ENCODE data around the gene SENP2.
"Not testable (repeated sequence)": the region's sequence is repeated elsewhere in the genome, so short reads cannot be mapped to it uniquely, and the experiment has no call there.

SENP2 gene

DNA sequence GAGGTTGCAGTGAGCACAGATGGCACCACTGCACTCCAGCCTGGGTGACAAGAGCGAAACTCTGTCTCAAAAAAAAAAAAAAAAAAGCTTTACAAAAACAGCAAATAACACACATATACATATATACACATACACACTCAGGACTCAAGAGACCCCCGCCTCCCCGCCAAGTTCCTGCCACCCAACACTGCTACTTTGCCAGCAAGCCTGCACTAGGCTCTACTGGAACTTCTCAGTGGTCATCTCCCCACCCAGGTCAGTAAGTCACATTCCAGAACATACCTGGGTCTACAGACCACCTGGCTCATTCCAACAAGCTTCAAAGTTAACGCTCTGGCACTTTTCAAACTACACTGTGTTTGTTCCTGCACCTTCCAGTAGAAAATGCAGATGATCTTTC lies 62.3 kb downstream of the SENP2 start:
- DNase-seq = no peak

DNA sequence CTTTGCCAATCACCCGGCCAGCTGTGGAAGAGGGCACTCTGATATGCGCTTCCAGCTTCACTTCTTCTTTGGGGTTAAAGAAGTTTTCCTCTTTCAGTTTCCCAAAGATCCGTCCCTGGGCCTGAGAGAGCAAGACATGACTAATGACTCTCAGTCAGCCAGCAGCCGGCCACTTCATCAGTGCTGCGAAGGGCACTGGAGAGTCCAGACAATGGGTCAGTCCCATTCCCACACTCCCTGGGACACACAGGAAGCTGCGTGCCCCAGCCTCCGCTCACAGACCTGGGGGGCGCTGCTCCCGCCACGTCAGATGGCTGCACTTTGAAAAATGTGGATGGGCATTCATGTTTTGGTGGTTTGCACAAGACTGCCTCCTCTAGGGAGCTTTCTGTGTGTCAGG lies 63.3 kb downstream of the SENP2 start:
- DNase-seq = no peak

DNA sequence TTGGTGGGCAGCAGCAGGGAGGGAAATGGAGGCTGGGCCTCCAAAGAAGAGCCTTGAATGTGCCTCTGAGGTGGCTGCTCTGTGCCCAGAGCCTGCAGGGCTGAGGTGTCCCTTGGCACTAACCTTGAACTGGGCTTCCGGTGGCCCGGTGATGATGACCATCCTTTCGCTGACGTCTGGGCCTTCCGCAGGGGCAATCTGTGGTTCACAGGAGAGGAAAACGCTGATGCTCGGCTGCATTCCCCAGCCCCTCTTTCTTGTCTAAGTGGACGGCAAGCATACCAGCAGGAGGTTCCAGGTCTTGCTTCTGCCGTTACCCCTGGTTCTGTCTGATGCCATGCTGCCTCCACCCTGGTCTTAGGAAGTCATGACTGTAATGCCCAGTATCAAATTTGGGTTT lies 65.9 kb downstream of the SENP2 start:
- DNase-seq = no peak

DNA sequence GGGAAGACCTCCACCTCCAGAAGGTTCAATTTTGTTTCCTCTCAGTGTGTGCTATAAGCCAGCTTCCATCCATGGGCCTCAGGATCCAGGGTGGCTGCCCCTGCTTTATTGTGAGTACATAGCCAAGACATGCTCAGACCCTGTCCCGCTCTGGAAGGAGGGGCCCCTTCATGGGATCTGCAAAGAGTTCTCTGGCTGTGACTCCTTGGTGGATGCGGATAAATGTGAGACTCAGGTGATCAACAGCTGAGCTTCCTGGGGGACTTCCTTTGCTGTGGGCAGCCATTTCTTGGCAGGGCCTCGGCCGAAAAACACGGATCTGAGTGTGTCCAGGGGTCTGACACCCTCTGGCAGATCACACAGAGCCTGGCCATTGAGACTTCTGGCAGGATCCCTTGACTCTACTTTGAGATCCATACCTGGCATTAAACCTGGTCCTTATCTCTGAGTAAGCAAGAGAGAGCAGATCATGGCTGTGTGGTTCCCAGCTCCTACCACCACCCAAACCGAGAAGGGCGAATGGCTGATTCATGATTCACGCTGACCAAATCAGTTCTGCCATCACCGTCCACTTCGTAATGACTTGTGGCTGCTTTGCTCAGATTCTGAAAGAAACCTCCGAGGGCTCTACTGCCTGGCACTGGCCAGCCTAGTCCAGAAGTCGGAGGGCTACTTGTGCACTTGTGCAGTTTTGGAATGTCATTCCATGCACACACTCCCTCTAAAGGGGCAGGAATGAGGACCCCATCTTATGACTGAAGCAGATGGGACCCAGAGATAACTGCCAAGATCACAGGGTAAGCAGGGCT lies 68.1 kb downstream of the SENP2 start:
- no peak for DNase-seq

DNA sequence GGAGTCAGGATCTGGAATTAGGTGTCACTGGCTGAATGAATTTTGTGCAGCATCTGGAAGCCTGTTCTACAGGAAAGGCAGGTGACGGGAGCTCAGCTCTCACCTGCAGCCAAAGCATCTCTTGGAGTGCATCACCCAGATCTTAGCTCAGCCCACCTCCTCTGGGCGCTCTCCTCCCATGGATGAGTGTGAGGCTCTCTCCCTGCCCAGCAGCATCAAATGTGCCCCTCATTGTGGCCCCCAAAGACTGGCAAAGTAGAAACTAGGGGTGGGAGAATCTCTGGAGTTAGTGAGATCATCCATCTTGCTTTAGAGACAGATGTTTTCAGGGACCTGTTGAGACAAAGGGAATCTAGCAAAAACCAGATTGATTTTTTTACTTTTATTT lies 68.7 kb downstream of the SENP2 start:
- no peak for DNase-seq

DNA sequence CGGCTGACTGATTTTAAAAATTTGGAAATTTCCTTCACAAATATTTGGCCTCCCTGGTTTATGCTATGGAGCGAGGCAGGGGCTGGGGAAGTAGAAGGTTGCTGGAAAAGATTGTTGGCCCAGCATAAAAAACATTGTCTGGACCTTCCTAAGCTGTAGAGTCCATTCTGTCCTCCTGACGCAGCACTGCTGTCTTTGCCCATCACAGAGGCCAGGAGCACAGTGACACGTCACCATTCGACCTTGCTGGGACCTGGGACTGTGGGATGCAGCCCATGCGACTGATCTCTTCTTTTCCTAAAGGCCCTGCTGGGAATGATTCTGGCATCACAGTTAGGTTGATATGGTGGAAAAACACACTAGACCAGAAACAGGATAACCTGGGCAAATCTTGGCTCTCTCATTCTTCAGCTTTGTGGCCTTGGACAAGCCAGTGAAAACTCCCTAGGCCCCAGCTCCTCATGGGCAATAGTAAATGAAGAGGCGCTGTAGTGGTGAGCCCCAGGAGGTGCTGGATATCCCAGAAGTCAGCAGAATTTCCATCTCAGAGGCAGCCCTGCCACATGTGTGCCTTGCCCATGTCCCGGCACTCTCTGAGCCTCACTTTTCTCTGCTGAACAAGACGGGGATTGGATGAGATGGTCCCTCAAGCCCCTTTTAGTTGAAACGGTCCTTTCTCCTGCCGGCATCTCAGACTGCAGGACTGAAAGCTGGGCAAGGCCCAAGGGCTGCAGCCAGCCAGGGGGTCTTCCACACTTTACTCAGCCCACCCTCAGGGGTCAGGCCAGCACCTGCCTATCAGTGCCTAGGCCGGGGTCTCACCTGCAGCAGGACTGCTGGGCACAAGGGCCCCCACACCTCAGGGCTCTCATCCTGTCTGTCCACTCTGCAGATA lies 69.6 kb downstream of the SENP2 start:
- no peak for DNase-seq

DNA sequence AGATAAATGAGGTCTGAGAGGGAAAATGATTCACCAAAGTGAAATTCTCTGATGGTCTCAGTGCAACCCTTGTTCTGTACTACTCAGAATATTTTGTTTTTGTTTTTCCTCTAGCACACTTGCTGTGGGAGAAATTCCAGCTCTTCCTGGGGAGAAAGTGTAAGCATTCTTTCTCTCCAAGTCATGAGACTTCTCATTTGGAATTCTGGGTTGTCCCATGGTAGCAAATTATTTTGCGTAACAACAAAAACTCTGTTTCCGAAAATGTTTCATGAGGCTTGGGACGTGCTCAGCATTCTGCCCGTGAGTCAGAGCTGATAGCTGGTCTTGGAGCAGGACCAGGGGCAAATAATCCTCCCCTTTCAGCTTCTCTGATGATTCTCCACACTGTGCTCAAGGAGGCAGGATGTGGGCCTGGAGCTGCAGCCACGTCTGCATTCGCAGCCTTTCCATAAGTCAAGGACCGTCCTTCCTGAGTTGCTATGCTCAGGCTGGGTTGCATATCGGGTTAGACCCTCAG lies 70.3 kb downstream of the SENP2 start:
- DNase-seq = no peak

DNA sequence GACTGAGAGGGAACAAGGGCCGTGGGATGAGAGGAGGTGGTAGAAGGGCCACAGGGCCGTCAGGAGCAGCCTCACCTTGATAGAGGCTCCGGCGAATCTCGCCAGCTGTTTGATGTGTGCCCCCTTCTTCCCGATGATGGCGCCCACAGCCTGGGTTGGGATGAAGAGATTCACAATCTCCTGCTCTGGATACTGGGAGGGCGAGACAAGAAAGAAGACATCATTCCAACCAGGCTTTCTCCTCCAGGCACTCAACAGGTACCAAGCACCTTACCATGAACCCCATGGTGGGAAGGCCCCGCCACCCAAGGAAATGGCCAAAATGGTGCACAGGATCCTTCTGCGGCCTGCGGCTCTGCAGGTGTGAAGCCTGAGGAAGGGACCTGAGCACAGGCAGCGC lies 71.1 kb downstream of the SENP2 start:
- no peak for DNase-seq

DNA sequence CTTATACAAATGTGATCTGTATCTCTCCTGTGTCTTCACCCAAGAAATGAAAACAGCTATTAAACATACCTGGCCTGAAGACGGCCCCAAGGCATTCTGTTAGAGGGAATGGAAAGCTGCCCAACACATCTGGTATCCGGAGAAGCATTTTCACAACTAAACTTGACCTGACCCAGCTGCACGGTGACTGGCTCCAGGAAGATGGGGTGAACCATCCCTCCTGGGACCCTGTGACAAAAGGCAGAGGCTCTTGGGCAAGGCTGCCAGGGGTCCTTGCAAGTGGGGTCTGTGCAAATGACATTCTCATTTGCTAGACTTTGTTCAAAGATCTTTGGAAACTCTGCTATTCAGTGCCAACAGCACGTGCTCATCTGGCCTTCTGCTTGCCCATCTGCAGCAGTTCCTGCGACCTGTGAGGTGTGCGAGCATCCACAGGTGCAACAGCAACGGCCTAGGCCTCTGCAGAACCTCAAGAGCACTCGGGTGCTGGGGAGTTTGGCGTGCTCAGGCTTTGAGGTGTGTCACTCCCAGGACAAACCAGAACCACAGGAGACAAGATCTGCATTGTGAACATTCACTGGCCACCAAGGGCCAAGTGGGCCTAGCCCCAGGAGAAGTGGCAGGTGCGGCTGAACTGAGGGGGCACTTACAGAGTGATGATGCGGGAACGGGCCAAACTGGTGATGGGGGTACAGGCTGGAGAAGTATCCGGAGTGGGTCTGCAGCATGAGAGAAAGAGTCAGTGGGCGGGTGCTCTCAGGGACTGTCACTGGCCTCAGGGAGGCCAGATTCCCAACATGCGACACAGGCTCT lies 71.8 kb downstream of the SENP2 start:
- no peak for DNase-seq

DNA sequence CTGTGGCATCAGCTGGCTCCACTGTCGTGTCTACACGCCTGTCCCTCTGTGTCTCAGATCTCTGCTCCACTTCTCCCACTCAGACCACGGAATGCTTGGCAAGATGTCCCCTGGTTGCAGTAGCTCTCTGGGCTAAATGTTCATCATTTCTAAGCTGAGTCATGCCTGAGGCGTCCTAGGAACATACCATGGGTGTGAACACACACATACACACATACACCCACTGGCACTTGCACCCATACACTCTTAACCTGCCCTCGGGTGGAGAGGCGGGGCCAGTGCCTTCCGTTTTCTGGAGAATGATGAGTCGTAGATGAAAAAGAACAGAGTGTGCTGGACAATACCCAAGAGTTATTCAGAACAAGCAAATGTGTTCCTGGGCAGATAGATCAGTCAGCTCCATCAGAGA lies 72.4 kb downstream of the SENP2 start:
- no peak for DNase-seq

DNA sequence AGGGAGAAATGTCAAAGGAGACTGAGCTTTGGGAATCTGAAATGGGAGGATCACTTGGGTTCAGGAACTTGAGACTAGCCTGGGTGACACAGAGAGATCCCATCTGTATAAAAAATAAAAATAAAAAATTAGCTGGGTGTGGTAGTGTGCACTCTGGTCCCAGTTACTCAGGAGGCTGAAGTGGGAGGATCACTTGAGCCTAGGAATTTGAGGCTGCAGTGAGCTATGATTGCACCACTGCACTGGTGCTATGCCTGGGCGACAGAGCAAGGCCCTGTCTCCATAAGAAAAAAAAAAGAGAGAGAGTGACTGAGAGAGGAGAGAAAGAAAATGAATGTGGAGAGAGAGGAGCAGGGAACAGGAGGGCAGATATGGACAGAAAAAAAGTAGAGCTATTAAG lies 72.8 kb downstream of the SENP2 start:
- DNase-seq = no peak

DNA sequence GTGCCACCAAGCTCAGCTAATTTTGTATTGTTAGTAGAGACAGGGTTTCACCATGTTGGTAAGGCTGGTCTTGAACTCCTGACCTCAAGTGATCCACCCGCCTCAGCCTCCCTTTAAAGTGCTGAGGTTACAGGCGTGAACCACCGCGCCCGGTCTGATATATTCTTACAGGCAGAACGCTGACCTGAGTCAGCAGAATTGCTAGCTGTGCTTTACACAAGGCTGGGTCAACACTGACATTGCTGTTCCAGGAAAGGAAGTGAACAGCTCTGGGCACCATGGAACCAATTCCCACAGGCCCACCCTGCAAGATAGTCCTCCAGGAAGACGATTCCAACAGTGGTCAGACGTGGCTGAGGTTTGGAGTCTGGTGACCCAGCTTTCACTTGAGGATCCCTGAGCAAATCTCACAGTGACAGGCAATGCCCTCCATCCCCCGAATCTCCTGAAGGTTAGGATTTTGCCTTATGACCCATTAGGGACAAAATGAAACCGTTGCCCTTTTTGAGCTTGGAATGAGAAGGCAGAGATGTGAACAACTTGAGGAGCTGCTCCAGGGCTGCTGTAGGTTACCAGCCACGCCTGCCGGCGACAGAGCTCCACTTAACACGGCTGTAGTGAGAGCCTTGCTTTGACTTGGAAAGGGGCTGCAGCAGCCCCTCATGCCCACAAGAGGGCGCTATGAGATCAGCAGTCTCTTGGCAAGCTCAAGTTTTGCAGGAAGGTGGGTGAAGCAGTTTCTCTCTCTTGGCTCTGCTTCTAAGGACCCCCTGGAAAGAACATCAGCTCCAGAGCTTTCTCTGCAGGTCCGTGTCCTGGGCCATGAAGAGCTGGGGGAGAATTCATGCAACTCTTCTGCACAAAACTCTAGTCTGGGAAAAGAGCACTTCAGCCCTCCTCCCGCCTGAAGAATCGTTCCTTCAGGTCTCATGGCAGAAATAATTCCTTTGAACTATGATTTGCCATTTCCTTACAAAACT lies 74.1 kb downstream of the SENP2 start:
- peak; percentile 90 for DNase-seq

DNA sequence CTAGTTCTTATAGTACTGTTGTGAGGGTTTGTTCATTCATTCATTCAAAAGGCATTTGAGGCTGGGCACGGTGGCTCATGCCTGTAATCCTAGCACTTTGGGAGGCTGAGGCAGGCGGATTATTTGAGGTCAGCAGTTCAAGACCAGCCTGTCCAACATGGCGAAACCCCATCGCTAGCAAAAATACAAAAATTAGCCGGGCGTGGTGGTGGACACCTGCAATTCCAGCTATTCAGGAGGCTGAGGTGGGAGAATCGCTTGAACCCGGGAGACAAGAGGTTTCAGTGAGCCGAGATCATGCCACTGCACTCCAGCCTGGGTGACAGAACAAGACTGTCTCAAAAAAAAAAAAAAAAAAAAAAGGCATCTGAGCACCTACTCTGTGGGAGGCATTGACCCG lies 75.2 kb downstream of the SENP2 start:
- not testable (repeated sequence) for DNase-seq

DNA sequence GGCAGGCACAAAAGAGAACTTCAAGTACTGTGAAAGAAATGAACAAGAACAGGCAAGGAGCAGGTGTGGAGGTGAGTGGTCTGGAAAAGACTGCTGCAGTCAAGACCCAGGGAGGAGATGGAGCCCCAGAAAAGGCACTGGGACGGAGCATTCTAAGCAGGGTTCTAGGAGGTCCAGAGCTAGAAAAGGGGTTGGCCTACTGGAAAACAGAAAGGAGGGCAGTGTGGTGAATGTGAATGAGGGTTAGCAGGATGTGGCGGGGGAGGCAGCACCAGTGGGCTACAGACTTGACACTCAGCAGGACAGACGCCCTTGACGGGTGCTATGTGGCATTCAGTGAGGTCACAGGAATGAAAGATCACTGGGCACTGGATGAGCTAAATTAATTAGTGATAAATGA lies 75.7 kb downstream of the SENP2 start:
- no peak for DNase-seq

DNA sequence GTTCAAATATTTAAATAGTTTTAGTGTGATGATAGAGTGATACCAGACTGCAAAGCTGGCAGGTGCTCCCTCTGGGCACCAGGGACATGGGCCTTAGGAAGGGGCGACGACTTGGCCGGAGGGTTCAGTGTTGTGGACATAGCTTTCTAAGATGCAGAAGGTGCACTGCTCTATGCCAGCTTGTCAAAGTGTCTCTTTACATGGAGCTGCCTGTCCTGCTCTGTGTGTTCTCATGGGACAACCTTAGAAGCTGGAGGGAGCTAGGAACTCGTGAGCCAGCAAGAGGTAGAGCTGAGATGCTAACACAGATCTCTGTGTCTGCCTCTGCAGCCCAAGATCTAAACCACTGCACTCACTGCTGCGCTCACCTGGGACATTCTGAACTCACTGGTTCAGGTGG lies 77.8 kb downstream of the SENP2 start:
- DNase-seq = no peak

DNA sequence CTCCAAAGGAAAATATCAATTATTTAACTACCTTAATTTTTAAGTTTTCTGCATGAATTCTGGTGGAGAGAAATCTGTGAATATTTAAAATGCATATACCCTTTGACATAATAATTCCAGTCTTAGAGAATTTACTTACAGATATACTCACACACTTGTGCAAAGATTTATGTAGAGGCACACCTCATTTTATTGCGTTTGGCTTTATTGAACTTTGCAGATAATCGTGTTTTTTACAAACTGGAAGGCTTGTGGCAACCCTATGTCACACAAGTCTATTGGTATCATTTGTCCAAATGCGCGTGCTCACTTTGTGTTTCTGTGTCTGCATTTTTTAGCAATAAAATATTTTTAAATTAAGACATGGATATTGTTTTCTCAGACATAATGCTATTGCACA lies 81.5 kb downstream of the SENP2 start:
- no peak for DNase-seq

DNA sequence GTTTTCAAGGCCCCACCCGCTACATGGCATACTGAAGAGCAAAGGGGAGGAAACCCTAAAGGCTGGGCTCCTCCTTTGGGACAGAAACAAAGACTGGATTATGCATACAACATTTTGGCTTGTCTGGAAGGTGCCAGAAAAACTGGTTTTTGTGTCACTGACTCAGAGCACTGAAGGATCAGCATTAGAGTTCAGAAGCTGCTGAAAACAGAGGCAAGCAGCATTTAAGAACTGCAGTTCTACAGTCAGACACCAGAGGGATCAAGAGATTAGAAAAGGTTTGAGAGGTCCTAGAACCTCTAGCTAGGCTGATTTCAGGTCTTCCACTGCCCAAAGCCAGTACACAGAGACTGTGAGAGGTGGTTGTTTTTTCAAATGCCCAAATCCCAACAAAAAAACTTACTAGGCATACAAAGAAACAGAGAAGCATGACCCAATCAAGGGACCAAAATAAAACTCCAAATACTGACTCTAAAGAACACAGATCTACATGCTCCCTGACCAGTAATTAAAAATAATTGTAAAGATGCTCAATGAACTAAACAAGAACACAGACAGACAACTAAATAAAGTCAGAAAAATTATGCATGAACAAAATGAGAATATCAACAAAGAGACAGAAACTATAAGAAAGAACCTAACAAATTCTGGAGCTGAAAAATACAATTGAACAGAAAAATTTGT lies 91.2 kb downstream of the SENP2 start:
- peak; percentile 67 for DNase-seq

DNA sequence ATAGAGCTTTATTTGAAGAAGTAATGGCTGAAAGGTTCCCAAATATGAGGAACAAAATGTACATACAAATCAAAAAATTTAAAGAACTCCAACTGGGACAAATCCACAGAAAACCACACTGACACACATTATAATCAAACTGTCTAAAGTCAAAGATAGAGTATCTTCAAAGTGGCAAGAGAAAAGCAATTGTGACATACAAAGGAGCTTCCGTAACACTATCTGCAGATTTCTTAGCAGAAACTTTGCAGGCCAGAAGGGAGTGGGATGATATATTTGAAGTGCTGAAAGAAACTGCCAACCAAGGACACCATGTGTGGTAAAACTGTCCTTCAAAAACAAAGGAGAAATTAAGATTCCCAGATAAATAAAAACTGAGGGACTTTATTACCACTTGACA lies 91.9 kb downstream of the SENP2 start:
- DNase-seq = no peak

DNA sequence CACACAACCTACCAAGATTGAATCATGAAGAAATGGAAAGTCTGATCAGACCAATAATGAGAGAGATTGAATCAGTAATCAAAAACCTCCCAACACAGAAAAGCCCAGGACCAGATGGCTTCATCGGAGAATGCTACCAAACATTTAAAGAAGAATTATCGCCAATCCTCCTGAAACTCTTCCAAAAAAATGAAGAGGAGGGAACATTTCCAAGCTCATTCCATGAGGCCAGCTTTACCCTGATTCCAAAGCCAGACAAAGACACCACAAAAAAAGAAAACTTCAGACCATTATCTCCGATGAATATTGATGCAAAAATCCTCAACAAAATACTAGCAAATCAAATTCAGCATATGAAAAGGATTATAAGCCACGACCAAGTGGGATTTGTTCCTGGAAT lies 94.1 kb downstream of the SENP2 start:
- DNase-seq = no peak
